NCI-H748 (cell line): Measurements from ENCODE around the gene MGST2.

Experiments used
- DNase-seq: peaks from one replicate; lab custom pipeline; 2025; ENCODE audit not compliant: unreplicated experiment; lab: John Stamatoyannopoulos, UW

Gene MGST2

GRCh38 chr4:139700568-139700967 lies 34.9 kb downstream of the MGST2 start:
- no peak for DNase-seq

- DNase-seq, result no peak
Observed at GRCh38 chr4:139704915-139705485, 39.4 kb downstream of the MGST2 start.

- DNase-seq, result peak; percentile 42
Observed at GRCh38 chr4:139709660-139710059, 44.0 kb downstream of the MGST2 start.

- DNase-seq, result no peak
Observed at GRCh38 chr4:139710073-139710472, 44.5 kb downstream of the MGST2 start.

GRCh38 chr4:139711461-139711860 lies 45.8 kb downstream of the MGST2 start:
- DNase-seq, result no peak

GRCh38 chr4:139712882-139713281 lies 47.3 kb downstream of the MGST2 start:
- DNase-seq, result no peak

GRCh38 chr4:139715746-139716391 lies 50.2 kb downstream of the MGST2 start:
- DNase-seq, result no peak

GRCh38 chr4:139718358-139718757 lies 52.7 kb downstream of the MGST2 start:
- DNase-seq, result no peak

GRCh38 chr4:139718833-139719232 lies 53.2 kb downstream of the MGST2 start:
- no peak for DNase-seq

GRCh38 chr4:139719381-139720101 lies 53.9 kb downstream of the MGST2 start:
- no peak for DNase-seq

GRCh38 chr4:139720806-139721205 lies 55.2 kb downstream of the MGST2 start:
- no peak for DNase-seq

- DNase-seq, result no peak
Observed at GRCh38 chr4:139721789-139722188, 56.2 kb downstream of the MGST2 start.

- no peak for DNase-seq
Observed at GRCh38 chr4:139725236-139725635, 59.6 kb downstream of the MGST2 start.

- no peak for DNase-seq
Observed at GRCh38 chr4:139726615-139727014, 61.0 kb downstream of the MGST2 start.

- DNase-seq, result no peak
Observed at GRCh38 chr4:139728146-139728545, 62.5 kb downstream of the MGST2 start.

- DNase-seq, result peak; percentile 90
Observed at GRCh38 chr4:139728840-139729239, 63.2 kb downstream of the MGST2 start.

GRCh38 chr4:139732991-139733570 lies 67.5 kb downstream of the MGST2 start:
- no peak for DNase-seq

GRCh38 chr4:139734201-139734874 lies 68.7 kb downstream of the MGST2 start:
- DNase-seq, result no peak

- DNase-seq, result peak; percentile 97
Observed at GRCh38 chr4:139734875-139735380, 69.3 kb downstream of the MGST2 start.

GRCh38 chr4:139735381-139736273 lies 70.0 kb downstream of the MGST2 start:
- DNase-seq, result no peak
